Putamen (tissue), 1 donor: ENCODE results near the gene DNAJA3.
"Not testable (repeated sequence)": the region's sequence is repeated elsewhere in the genome, so short reads cannot be mapped to it uniquely, and the experiment has no call there.

Source experiments
- DNase-seq: peaks from one replicate; pipeline ENCODE4 v3.0.0-alpha.2; 2016; ENCODE audit warnings: low spot score

DNAJA3 gene

DNA sequence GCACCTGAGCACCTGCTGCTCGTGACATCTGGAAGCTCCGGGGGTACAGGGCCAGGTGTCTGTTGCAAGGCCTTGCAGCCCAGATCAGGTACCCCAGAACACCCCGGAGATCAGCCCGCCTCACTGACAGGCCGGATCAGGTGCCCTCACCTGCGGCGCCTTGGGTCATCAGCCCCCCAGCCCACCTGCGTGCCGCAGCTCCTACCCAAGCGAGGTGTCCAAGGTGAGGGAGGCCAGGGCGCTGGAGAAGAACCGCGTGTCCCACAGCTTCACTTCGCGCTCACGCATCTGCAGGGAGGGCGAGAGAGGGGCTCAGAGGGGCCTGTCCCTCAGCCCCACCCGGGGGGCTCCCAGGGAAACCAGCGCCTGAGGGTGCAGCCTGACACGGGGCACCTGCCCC is 37.9 kb upstream of the DNAJA3 start:
- DNase-seq: no peak

DNA sequence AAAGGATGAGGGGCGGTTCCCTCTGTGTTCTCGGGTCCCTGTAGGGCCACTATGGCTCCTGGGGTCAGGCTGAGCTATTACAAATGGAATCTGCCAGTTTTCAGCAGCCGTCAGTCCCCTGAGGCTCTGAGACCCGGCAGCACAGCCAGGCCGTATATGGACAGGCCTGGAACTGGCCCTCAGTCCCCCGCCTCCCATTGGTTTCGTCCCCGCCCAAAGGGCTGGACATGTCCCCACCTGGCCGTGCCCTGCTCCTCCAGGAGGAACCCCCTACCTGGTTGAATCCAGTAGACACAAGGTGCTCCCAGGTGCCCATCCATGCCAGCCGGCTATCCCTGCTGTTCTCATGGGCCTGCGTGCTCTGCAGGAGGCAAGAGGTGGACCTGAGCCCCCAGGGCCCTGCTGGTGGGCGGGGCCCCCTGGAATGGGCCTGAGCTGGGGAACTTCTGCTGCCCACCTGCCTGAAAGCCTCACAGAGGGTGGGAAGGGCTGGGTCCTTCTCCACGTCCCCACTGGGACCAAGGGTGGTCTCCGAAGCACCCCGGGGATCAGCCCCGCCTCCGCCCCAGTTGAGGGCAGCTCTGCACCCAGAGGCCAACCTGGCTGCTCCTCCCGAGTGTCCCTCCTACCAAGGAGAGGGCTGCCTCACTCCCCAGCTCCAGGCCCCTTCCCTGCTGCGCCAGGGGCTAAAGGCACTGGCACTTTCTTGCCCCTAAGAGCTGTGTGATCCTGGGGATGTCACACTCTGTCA is 37.2 kb upstream of the DNAJA3 start:
- no peak for DNase-seq

DNA sequence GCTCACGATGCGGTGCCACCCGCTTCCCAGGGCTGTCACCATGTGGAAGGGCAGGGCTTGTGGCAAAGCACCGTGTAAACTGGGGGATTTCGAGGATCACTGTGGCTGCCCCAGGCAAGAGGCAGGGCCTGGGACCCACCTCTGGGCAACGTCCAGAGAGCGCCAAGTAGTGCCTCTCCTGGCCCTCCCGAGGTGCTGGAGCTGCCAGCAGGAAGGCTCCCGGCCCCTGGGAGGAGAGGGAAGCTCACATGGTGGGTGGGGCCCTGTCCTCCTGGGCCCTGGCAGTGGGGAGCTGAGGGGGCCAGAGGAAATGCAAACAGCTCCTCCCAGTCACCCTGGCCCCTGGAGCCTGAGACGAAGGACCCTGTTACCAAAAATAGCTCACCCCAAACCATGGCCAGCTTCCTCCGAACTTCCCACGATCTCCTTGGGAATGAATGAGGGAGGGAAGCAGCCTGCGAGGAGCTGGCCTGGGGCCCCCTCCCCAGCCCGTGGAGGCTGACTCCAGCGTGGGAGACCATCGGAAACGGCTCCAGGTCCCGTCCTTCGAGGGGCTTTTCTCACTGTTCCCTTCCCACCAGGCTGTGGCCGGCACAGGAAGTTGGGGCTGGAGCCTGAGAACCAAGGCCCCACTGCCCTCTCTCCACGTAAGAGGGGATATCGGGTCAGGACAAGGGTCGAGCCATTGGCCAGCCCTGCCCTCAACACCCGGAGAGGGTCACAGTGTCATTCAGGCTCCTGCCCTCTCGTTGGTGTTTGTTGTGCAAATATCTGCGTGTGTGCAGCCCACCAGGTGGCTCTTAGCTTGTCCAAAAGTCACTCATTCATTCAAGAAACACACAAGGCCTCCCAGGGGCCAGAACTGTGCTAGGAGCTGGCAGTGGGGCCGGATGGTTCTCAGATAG is 36.4 kb upstream of the DNAJA3 start:
- DNase-seq: no peak

DNA sequence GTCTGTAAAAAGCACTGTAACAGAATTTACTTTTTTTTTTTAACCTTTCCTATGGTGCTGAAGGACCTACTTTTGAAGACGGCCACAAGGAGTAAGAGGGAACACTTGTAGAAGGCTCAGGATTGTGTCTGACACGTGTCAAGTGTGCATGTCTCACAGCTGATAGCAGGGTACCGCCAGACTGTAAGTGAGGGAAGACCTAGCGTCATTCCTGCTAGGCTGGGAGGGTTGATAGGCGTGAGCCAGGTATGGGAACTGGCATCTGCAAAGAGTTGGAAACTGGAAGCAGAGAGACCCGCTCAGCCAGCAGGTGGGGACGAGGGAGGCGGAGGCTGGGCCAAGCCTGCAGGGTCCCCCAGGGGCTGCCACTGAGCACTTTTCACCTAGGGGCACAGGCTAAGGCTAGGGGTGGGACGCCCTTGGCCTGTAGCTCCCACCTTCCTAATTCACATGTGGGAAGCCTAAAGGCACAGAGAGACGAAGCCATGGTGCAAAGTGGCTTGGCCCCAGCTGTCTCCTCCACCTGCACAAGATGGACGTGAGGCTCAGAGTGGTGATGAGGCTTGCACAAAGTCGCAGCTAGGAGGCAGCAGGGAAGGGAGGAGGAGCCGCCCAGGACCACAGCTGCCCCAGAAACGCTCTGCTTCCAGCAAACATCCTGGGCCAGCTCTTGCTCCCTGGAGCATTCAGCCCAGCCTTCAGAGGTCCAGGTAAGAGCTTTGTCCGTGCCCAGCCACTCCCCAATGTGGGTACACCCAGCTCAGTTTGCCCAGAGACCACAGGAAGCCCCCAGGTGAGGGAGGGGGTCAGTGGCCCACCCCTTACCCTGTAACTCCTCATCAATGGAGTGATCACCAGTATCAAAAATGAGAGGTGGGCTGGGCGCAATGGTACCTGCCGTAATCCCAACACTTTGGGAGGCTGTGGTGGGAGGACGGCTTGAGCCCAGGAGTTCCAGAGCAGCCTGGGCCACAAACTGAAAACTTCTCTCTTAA is 35.1 kb upstream of the DNAJA3 start:
- no peak for DNase-seq

DNA sequence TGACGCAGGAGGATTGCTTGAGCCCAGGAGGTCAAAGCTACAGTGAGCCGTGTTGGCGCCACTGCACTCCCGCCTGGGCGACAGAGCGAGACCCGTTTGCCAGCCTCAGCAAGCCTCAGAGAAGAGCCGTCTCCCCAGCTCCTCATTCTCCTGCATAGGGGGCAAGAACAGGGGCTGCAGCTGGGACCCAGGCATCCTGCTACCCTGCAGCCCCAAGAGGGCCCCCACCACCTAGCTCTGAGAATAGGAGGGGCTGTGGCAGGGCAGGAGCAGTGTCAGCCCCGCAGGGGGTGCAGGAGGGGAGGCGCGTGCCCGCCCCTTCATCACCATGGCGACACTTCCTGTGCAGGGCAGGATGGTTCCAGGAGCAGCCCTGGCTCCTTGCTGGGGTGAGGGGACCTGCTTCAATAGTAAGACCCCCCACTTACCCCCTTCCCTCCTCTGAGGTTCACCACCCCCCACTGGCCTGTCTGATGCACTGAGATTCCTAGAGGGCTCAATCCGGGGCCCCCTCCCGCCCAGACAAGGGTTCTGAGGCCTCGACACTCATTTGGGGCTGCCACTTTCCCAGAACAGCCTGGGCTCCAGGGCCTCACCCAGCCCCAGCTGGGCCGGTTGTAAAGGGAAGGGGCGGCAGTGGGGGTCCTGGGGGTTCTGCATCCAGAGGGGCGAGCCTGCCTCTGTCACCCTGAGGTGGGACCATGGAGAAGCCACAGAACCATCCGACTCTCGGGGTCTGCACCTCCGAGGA is 33.9 kb upstream of the DNAJA3 start:
- no peak for DNase-seq

DNA sequence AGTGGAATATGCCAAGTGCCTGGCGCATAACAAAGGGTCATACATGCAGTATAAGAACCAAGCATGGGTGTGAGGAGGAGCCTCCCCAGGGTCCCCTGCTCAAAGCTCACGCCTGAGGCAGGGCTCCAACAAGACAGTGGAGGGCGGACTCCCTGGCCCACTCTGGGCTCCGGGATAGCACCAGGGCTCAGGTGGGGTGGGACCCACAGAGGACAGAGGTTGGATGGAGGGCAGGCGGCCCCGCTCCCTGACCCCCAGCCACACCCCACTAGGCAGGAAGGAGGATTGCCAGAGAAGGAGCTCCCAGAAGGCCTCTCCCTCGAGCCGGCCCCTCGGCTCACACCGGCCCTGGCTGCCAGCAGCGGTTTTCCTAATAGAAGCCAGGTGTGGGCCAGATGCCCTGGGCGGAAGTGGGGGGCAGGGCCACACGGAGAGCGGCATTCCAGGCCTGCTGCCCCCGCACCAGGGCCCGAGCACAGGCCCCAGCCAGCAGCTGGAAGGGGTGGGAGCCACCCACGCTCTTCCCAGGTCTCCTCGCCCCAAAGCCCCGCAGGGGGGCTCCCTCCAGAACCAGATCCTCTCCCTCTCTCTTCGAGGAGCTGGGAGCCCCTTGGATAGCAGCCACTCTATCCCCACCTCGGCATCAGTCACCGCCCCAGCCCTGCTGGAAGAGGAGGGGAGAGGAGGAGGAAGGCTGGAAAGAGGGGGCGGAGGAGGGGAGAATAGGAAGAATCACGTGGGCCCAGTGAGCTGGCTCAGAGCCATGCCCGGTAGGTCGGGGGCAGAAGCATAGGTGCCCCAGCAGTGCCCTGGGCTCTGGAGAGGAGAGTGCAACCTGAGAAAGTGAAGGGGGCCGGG is 33.1 kb upstream of the DNAJA3 start:
- DNase-seq: no peak

DNA sequence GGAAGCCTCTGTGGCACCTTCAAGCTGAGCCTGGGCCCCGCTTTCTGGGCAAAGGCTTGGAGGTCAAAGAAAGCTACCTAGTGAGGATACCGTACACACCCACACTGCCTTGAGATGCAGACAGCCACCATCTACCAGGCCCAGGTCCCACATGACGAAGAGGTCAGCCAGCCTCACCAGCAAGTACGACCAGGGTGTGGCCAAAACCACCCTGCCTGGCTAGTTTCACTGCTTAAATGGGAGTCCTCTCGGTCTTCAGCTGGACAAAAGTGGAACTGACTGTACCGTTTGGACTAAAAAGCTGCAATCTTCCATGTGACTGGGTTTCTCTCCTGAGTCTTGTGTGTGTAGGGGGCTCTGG is 32.4 kb upstream of the DNAJA3 start:
- no peak for DNase-seq

DNA sequence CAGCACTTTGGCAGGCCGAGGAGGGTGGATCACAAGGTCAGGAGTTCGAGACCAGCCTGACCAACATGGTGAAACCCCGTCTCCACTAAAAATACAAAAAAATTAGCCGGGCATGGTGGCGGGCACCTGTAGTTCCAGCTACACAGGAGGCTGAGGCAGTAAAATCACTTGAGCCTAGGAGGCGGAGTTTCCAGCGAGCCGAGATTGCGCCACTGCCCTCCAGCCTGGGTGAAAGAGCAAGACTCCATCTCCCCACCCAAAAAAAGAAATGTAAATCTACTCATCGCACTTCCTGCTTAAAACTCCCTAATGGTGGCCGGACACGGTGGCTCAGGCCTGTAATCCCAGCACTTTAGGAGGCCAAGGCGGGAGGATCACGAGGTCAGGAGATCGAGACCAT is 31.8 kb upstream of the DNAJA3 start:
- DNase-seq: not testable (repeated sequence)

DNA sequence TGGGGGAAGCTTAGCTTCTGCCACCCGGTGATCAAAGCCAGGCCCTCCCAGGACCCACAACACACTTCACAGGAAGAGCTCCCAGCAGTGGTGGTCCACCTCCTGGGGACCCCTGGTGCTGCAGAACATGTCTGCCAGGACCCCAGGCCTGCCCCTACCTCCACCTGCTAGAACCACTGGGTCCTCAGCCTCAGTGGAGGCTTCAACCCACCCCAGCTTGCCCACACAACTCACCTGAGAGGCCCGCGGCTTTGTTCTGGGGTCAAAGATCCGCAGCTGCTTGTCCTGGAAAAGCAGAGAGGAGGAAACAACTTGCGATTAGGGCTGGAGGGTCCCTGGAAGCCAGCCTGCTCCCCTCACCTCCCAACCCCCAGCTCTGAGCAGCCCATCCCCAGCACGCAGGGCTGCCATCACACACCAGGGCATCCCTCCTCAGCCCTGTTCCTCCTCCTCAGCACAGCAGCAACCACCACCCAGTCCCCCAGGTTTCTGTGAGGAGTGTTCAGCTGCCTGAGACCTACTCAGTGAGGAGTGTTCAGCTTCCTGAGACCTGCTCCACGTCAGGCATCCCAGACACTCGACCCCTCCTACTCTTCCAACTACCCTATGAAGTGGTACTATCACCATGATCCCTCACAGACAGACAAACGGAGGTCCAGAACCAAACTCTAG is 30.5 kb upstream of the DNAJA3 start:
- no peak for DNase-seq

DNA sequence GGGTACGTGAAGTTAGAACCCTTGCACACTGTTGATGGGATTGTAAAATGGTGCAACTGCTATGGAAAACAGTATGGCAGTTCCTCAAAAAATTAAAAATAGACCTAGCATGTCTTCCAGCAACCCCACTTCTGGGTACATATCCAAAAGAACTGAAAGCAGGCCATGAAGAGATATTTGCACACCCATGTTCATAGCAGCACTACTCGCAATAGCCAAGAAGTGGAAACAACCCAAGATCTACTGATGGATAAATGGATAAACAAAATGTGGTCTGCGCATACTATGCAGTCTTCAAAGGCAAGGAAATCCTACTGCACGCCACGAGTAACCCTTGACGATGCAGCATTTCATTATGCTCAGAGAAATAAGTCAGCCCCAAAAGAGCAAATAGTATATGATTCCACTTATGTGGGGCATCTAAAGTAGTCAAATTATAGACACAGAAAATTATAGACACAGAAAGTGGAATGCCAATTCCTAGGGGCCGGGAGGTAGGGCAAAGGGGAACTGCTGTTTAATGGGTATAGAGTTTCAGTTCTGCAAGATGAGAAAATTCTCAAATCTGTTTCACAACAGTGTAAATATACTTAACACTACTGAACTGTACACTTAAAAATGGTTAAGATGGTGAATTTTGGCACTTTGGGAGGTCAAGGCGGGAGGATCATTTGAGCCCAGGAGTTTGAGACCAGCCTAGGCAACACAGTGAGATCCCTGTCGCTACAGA is 26.5 kb upstream of the DNAJA3 start:
- no peak for DNase-seq

DNA sequence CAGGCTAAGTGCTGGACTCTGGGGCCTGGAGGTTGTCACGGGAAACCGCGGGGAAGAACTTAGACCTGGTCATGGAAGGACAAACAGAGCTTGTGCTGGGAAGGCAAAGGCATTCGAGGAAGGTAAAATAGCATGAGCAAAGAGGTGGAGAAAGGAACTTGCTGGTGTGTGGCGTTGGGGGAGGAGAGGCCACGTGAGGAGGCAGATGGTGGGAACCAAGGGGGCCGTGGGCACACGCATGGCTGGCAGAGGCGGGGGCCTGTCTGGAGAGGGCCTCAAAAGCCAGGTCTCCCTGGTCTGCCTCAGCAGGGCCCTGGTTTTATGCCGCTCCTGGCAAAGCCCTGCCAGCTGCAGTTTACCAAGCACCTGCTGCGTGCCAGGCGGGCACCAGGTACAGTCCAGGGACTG is 24.6 kb upstream of the DNAJA3 start:
- DNase-seq: no peak

DNA sequence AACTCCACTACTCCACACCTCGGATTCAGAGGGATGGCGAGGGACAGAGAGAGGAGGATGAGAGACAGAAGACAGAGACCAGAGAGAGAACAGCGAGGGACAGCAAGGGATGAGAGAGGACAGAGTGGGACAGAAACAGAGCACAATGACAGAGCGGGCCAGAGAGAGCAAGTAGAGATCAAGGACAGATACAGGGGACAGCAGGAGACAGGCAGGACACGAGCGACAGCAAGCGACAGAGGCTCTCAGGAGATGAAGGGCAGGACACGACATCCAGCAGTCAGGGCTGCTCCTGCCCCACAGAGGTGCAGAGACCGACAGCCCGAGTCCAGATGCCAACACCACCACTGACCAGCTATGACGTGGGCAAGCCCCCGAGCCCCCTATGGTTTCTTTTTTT is 24.2 kb upstream of the DNAJA3 start:
- DNase-seq: no peak

DNA sequence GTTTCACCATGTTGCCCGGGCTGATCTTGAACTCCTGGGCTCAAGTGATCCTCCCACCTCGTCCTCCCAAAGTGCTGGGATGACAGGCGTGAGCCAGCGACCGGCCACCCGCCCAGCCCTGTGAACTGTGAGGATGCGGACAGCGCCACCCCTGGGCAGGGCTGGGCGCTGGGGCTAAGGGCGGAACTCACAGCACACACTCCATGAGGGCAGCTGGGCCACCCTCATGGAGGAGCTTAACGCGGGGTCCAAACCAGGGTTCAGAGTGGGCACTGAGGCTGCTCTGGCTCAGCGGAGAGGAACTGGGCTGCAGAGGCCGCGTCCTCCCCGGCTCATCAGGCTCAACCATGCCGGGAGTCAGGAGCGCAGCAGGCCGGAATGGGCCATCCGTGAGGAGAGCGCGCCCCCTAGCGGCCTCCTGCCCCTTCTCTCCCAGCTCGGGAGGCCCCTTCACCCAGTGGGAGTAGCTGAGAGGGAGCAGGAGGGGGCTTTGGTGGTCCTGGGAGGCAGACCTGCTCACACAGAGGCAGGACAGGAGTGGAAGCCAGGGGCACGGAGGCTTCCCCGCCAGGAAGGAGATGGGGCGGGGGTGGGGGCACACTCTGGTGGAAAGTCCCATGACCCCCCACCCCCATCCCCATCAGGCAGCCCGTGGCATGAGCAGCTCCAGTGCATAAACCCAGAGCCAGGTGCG is 23.1 kb upstream of the DNAJA3 start:
- DNase-seq: peak; percentile 66

DNA sequence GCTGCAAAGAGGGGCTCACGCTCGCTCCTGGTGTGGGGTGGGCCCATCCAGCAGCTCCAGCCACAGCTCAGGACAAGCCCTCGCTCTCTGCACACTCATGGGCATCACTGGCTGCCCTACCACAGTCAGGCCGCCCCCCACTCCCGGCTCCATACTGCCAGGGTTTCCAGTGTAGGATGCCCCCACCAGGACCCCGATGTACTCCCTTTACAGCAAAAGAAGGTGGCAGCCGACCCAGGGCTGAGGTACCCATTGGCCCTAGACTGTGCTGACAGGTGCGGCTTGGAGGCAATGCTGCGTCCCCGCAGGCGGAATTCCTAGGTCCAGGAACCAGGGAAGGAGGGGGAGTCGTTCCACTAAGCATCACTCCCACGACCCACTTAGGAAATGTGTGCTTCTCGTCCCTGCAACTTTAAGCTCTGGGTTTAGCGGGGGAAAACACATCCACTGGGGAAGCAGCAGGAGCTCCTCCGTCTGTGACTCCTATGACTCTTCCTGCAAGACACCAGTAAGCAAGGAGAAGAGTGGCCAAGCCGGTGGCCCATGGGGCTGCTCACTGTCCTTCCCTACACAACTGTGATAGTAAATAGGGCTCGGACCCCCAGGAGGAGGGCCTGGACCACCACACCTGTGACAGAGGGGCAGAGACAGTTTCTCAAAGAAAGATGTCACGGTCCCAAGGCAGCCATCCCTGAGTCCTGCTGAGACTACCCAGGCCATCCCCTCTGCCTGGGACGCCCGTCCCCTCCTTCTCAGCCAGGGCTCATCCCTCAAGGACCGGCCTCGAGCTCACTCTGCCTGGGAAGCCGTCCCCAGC is 22.3 kb upstream of the DNAJA3 start:
- no peak for DNase-seq

DNA sequence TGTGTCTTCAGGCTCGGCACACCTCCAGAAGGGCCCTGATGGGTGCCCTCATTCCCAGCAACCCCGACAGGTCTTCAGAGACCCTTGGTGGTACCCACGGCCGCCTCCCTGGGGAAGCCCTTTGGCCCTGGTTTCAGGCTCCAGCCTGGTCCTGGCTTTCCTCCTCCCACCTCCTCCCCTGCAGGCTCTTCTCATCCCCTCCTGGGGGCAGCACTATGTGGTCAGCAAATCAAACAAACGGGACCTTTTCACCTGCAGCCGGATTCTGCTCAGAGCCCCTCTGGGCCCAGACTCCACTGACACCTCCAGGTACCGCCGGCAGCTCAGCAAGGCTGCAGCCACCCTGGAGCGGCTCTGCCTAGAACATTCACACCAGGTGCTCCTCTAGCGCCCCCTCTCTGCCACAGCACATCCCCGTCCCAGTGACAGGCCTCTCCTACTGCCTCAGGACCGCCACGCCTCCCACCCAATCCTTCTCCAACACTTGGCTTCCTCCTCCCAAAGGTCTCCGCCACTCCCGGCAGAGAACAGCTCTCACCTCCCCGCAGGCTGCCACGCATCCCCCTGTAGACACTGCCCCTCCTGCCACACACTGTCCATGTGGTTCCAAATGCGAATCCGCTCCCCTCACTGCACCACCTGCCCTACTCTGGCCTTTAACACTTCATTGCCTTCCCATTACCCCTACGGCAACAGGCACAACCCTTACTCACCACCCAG is 21.3 kb upstream of the DNAJA3 start:
- DNase-seq: no peak

DNA sequence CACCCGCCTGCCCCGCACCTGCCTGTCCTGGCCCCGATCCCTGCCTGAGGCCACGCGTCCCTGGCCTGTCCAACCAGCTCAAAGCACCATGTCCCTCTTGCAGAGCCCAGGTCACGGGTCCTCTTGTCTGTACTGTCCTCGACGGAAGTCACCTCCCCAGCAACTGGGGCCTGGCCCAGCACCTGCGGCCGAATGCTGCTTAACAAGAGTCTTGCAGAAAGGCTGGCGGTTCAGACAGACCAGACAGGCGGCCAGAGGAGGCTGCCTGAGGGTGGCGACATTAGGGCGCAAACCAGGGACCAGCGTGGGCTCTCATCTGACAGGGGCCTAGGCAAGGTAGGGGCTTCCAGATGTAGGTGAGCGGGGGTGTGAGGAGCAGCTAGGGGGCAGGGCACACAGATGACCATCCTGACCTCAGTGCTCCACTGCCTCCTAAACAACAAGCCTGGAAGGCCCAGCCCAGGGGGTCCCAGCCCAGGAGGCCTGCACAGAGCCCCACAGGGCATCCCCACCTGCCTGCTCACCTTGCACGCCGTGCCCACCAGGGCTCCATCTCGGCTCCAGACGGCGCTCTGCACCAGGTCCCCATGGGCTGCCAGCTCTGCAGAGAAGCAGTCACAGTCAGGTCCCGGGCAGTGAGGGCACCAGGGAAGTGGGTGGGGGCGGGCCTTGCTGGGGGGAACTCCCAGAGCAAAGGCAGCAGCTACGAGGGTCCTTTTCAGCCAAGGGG is 20.5 kb upstream of the DNAJA3 start:
- DNase-seq: no peak
